Natural killer cell (primary cell): ENCODE data around the gene TREM2. TPM values are rescaled to one million over a fixed set of nuclear protein-coding genes. Genes with fewer than 3 reads are reported as not detected.

Source experiments
- ATAC-seq, 3 donors: fragments of 150-1000 bp in 2 of 3; fragments of 200-7000 bp in 1 of 3; cut with Tn5 transposase; 1 replicate in 1 of 3; 2 replicates in 2 of 3; pipeline ENCODE4 v1.10.0; 2021; ENCODE audit warnings: mild to moderate bottlenecking in 2 of 3, moderate library complexity in 2 of 3
- DNase-seq, 2 donors: peaks; one replicate each; pipeline versions ENCODE4 v3.0.0 to v3.0.0-alpha.2; 2013 to 2021; ENCODE audit warnings: mixed read lengths in 1 of 2
- H3K27ac ChIP-seq: one replicate; pipeline ENCODE4 v1.5.1; 2013; ENCODE audit warnings: mild to moderate bottlenecking, low read length
- H3K27me3 ChIP-seq: one replicate; pipeline ENCODE4 v1.6.1; 2013; ENCODE audit warnings: low read length; ENCODE audit not compliant: control insufficient read depth, insufficient read depth
- H3K36me3 ChIP-seq: one replicate; pipeline ENCODE4 v1.6.1; 2013; ENCODE audit warnings: low read length; ENCODE audit not compliant: control insufficient read depth, insufficient read depth
- H3K4me1 ChIP-seq: one replicate; pipeline ENCODE4 v1.6.1; 2013; ENCODE audit warnings: low read length; ENCODE audit not compliant: control insufficient read depth, insufficient read depth
- H3K4me3 ChIP-seq: one replicate; pipeline ENCODE4 v1.5.1; 2013; ENCODE audit warnings: low read length
- H3K9me3 ChIP-seq: one replicate; pipeline ENCODE4 v1.6.1; 2013; ENCODE audit warnings: low read length; ENCODE audit not compliant: control insufficient read depth, insufficient read depth
- H3K27ac Mint-ChIP-seq, 2 donors: one replicate each; pipeline ENCODE4 v1.8.0; 2022; ENCODE audit warnings: mild to moderate bottlenecking in 2 of 2, mixed read lengths in 2 of 2, moderate library complexity in 1 of 2
- H3K27me3 Mint-ChIP-seq, 2 donors: one replicate each; pipeline ENCODE4 v1.8.0; 2022; ENCODE audit warnings: low read depth in 2 of 2, mixed read lengths in 2 of 2
- H3K36me3 Mint-ChIP-seq: one replicate; pipeline ENCODE4 v1.8.0; 2022; ENCODE audit warnings: mixed read lengths
- H3K4me1 Mint-ChIP-seq, 2 donors: one replicate each; pipeline ENCODE4 v1.8.0; 2022; ENCODE audit warnings: mixed read lengths in 2 of 2
- H3K4me3 Mint-ChIP-seq: one replicate; pipeline ENCODE4 v1.8.0; 2022; ENCODE audit warnings: mild to moderate bottlenecking, moderate library complexity, mixed read lengths
- H3K9me3 Mint-ChIP-seq, 2 donors: one replicate each; pipeline ENCODE4 v1.8.0; 2022; ENCODE audit warnings: mixed read lengths in 2 of 2
- CTCF ChIP-seq: fragments of 200-600 bp; IDR thresholded peaks from one replicate; pipeline ENCODE4 v1.8.0; 2022; ENCODE audit warnings: antibody characterized with exemption
- WGBS: methylation state at CpG from one replicate; pipeline ENCODE4 v1.1.7; 2013; ENCODE audit warnings: missing lambda C conversion rate; ENCODE audit not compliant: insufficient coverage; 5-methylcytosine and 5-hydroxymethylcytosine counted together
- intact Hi-C: fragments of 100-400 bp; cut with micrococcal nuclease; formaldehyde crosslinking; loops from one replicate; pipeline ENCODE4 v1.14.2; 2022
- total RNA-seq, 4 donors: library from RNA; stranded (reverse); fragments of 120-200 nt in 1 of 4; gene quantifications; one replicate each; pipeline versions ENCODE4 v1.2.3 to v1.2.4, GENCODE V29; 2013 to 2022

Gene TREM2
- total RNA-seq, 3 donors from 2014 or later (not counting 1 experiment from before 2014, with no cell fraction given), result not detected

GRCh38 chr6:41187924-41188886 lies 25.3 kb upstream of the TREM2 start:
- ATAC-seq, result no peak
- Histone ChIP-seq H3K9me3 (peaks cover 8% of the 10 kb centered on the region), H3K27ac (no peak overlapping the region), H3K4me3 (no peak overlapping the region), H3K4me1 (peaks cover 28% of the 10 kb centered on the region), H3K27me3 (no peaks in the 10 kb centered on the region), H3K36me3 (no peaks in the 10 kb centered on the region)
- peaks cover 23 to 35% of the 10 kb centered on the region in 2 donors for H3K4me1 Mint-ChIP-seq
- 87% methylated on average over 8 of the region's 8 CpGs for WGBS
- no peak overlapping the region for H3K4me3 Mint-ChIP-seq
- no peaks in the 10 kb centered on the region for H3K36me3 Mint-ChIP-seq
- no peak overlapping the region for H3K27ac Mint-ChIP-seq
- no peak for TF ChIP-seq CTCF
- no peak for DNase-seq
- peaks cover 0 to 2% of the 10 kb centered on the region in 2 donors for H3K9me3 Mint-ChIP-seq
- no peaks in the 10 kb centered on the region for H3K27me3 Mint-ChIP-seq
- intact Hi-C loops, result no loop called here

GRCh38 chr6:41186031-41186562 lies 23.2 kb upstream of the TREM2 start:
- H3K9me3 Mint-ChIP-seq, result peaks cover 0 to 2% of the 10 kb centered on the region in 2 donors
- Histone ChIP-seq H3K9me3 (peaks cover 8% of the 10 kb centered on the region), H3K4me1 (peaks cover 30% of the 10 kb centered on the region), H3K27ac (peak overlapping the region; percentile 14), H3K27me3 (no peaks in the 10 kb centered on the region), H3K36me3 (no peaks in the 10 kb centered on the region), H3K4me3 (no peak overlapping the region)
- no peaks in the 10 kb centered on the region for H3K27me3 Mint-ChIP-seq
- H3K36me3 Mint-ChIP-seq, result no peaks in the 10 kb centered on the region
- H3K4me3 Mint-ChIP-seq, result no peak overlapping the region
- intact Hi-C loops, result no loop called here
- DNase-seq (no peak), ATAC-seq (no peak)
- H3K4me1 Mint-ChIP-seq, result peaks cover 23 to 41% of the 10 kb centered on the region in 2 donors
- no peak for TF ChIP-seq CTCF
- WGBS, result 76% methylated on average over 9 of the region's 10 CpGs
- H3K27ac Mint-ChIP-seq, result no peak overlapping the region

- WGBS, result 90% methylated on average over 7 of the region's 7 CpGs
- Histone ChIP-seq H3K27me3 (no peaks in the 10 kb centered on the region), H3K4me3 (no peak overlapping the region), H3K4me1 (peaks cover 30% of the 10 kb centered on the region), H3K27ac (no peak overlapping the region), H3K36me3 (no peaks in the 10 kb centered on the region), H3K9me3 (peaks cover 4% of the 10 kb centered on the region)
- intact Hi-C loops, result loop anchor here (5.0 kb wide), 1 partner anchor 177 kb away; no protein-coding TSS in a partner anchor
- ATAC-seq (no peak), DNase-seq (no peak)
- TF ChIP-seq CTCF, result no peak
- no peak overlapping the region for H3K27ac Mint-ChIP-seq
- no peaks in the 10 kb centered on the region for H3K36me3 Mint-ChIP-seq
- H3K9me3 Mint-ChIP-seq, result peaks cover 0 to 2% of the 10 kb centered on the region in 2 donors
- no peaks in the 10 kb centered on the region for H3K27me3 Mint-ChIP-seq
- H3K4me3 Mint-ChIP-seq, result no peak overlapping the region
- H3K4me1 Mint-ChIP-seq, result peaks cover 23 to 41% of the 10 kb centered on the region in 2 donors
These were observed 21.8 kb upstream of the TREM2 start for GRCh38 chr6:41184761-41185160.
